DND-41 (cell line): ENCODE measurements around the gene SLC4A5.

Experiments used
- ATAC-seq: fragments of 200-7000 bp; cut with Tn5 transposase; 3 replicates; pipeline ENCODE4 v1.9.1; 2021; ENCODE audit warnings: low read depth; ENCODE audit not compliant: insufficient read depth
- DNase-seq: peaks from one replicate; pipeline ENCODE4 v3.0.0-alpha.2; 2020
- H2AFZ ChIP-seq: 2 replicates; pipeline ENCODE4 v1.6.0; 2012; ENCODE audit warnings: low read depth, low read length
- H3K27ac ChIP-seq: 2 replicates; pipeline ENCODE4 v1.5.1; 2012; ENCODE audit warnings: low read length, inconsistent platforms
- H3K27me3 ChIP-seq: fragments of 200-600 bp; sonication (generic); 2 replicates; pipeline ENCODE4 v1.6.0; 2012; ENCODE audit warnings: low read length, mild to moderate bottlenecking, inconsistent platforms; ENCODE audit not compliant: insufficient read depth, poor library complexity
- H3K36me3 ChIP-seq: 2 replicates; pipeline ENCODE4 v1.5.1; 2012; ENCODE audit warnings: low read length, inconsistent platforms; ENCODE audit not compliant: insufficient read depth
- H3K4me1 ChIP-seq: 2 replicates; pipeline ENCODE4 v1.5.1; 2012; ENCODE audit warnings: mild to moderate bottlenecking, low read length; ENCODE audit not compliant: insufficient read depth
- H3K4me2 ChIP-seq: 2 replicates; pipeline ENCODE4 v1.6.0; 2012; ENCODE audit warnings: mild to moderate bottlenecking, moderate library complexity, low read length, inconsistent platforms; ENCODE audit not compliant: insufficient read depth
- H3K4me3 ChIP-seq, 2 experiments: fragments of 200-600 bp in 1 of 2; shearing (Covaris generic) in 1 of 2; 2 replicates each; pipeline ENCODE4 v1.5.1; 2012 to 2016; ENCODE audit warnings: inconsistent platforms in 2 of 2, low read length in 2 of 2, mild to moderate bottlenecking in 2 of 2, low read depth in 1 of 2, moderate library complexity in 1 of 2
- H3K79me2 ChIP-seq: 2 replicates; pipeline ENCODE4 v1.6.0; 2012; ENCODE audit warnings: low read length, inconsistent platforms; ENCODE audit not compliant: insufficient read depth
- H3K9ac ChIP-seq: 2 replicates; pipeline ENCODE4 v1.6.0; 2012; ENCODE audit warnings: low read depth, mild to moderate bottlenecking, inconsistent platforms, low read length, moderate library complexity
- H3K9me3 ChIP-seq: 2 replicates; pipeline ENCODE4 v1.5.1; 2012; ENCODE audit warnings: low read length, moderate library complexity, mild to moderate bottlenecking, inconsistent platforms; ENCODE audit not compliant: insufficient read depth, severe bottlenecking
- H4K20me1 ChIP-seq: 2 replicates; pipeline ENCODE4 v1.6.0; 2012; ENCODE audit warnings: low read length; ENCODE audit not compliant: insufficient read depth
- EZH2 ChIP-seq: IDR thresholded peaks from 3 replicates; pipeline ENCODE4 v1.6.1; 2012; ENCODE audit warnings: borderline replicate concordance, low read depth, mild to moderate bottlenecking, moderate library complexity, low read length, inconsistent platforms; ENCODE audit not compliant: severe bottlenecking
- TF ChIP-seq, protein P1 (sequence below): IDR thresholded peaks from 2 replicates; pipeline ENCODE4 v1.5.1; 2012; ENCODE audit warnings: borderline replicate concordance, low read length, moderate library complexity, mild to moderate bottlenecking; ENCODE audit not compliant: poor library complexity, severe bottlenecking; ENCODE audit errors: extremely low read depth

SLC4A5 gene

GRCh38 chr2:74325815-74326214, 17.4 kb downstream of the SLC4A5 start:
- TF ChIP-seq EZH2 = no peak
- TF ChIP-seq, protein P1, sequence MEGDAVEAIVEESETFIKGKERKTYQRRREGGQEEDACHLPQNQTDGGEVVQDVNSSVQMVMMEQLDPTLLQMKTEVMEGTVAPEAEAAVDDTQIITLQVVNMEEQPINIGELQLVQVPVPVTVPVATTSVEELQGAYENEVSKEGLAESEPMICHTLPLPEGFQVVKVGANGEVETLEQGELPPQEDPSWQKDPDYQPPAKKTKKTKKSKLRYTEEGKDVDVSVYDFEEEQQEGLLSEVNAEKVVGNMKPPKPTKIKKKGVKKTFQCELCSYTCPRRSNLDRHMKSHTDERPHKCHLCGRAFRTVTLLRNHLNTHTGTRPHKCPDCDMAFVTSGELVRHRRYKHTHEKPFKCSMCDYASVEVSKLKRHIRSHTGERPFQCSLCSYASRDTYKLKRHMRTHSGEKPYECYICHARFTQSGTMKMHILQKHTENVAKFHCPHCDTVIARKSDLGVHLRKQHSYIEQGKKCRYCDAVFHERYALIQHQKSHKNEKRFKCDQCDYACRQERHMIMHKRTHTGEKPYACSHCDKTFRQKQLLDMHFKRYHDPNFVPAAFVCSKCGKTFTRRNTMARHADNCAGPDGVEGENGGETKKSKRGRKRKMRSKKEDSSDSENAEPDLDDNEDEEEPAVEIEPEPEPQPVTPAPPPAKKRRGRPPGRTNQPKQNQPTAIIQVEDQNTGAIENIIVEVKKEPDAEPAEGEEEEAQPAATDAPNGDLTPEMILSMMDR = no peak
- Histone ChIP-seq H3K9ac (no peak overlapping the region), H4K20me1 (no peaks in the 10 kb centered on the region), H3K4me3 (no peak overlapping the region), H3K4me1 (no peaks in the 10 kb centered on the region), H3K79me2 (no peaks in the 10 kb centered on the region), H2AFZ (no peak overlapping the region), H3K4me2 (no peak overlapping the region), H3K9me3 (no peaks in the 10 kb centered on the region), H3K27ac (no peak overlapping the region), H3K27me3 (no peaks in the 10 kb centered on the region), H3K36me3 (no peaks in the 10 kb centered on the region)
- ATAC-seq = no peak
- no peak for DNase-seq

GRCh38 chr2:74321737-74322136, 21.5 kb downstream of the SLC4A5 start:
- Histone ChIP-seq H3K4me2 (no peak overlapping the region), H3K9me3 (no peaks in the 10 kb centered on the region), H3K4me1 (no peaks in the 10 kb centered on the region), H3K4me3 (no peak overlapping the region), H2AFZ (no peak overlapping the region), H3K27ac (no peak overlapping the region), H3K9ac (no peak overlapping the region), H3K27me3 (no peaks in the 10 kb centered on the region), H3K36me3 (no peaks in the 10 kb centered on the region), H4K20me1 (no peaks in the 10 kb centered on the region), H3K79me2 (no peaks in the 10 kb centered on the region)
- ATAC-seq (no peak), DNase-seq (no peak)
- no peak for TF ChIP-seq EZH2
- TF ChIP-seq, protein P1 = no peak

- ATAC-seq (no peak), DNase-seq (no peak)
- no peaks in the 10 kb centered on the region for H3K4me1 ChIP-seq
- H3K79me2 ChIP-seq = no peaks in the 10 kb centered on the region
- H3K27ac ChIP-seq = no peak overlapping the region
- no peak overlapping the region for H3K9ac ChIP-seq
- H2AFZ ChIP-seq = no peak overlapping the region
- H3K4me3 ChIP-seq = no peak overlapping the region
- no peak for TF ChIP-seq EZH2
- TF ChIP-seq, protein P1 = no peak
- H3K36me3 ChIP-seq = no peaks in the 10 kb centered on the region
- no peaks in the 10 kb centered on the region for H3K27me3 ChIP-seq
- no peak overlapping the region for H3K4me2 ChIP-seq
- H4K20me1 ChIP-seq = no peaks in the 10 kb centered on the region
- H3K9me3 ChIP-seq = no peaks in the 10 kb centered on the region
Observed at GRCh38 chr2:74317701-74318100, 25.5 kb downstream of the SLC4A5 start.
